CD4-positive, alpha-beta T cell treated with Interleukin-15 for 1 hour (primary cell): ENCODE results near the gene C3orf20.
"Not testable (repeated sequence)": the region's sequence is repeated elsewhere in the genome, so short reads cannot be mapped to it uniquely, and the experiment has no call there.

Source experiments
- DNase-seq: peaks from one replicate; pipeline ENCODE4 v3.0.0-alpha.2; 2020

C3orf20 gene

GRCh38 chr3:14651440-14652251, 23.3 kb upstream of the C3orf20 start, which contains the start of gene CCDC174:
TSS of gene CCDC174 (plus strand) at chr3:14651762. CDS start at chr3:14651837, 75 bp downstream.
- peak; percentile 98 for DNase-seq

- DNase-seq: not testable (repeated sequence)
Observed at GRCh38 chr3:14652360-14652907, 22.5 kb upstream of the C3orf20 start.

- DNase-seq: no peak
Observed at GRCh38 chr3:14657579-14657978, 17.4 kb upstream of the C3orf20 start.

- no peak for DNase-seq
Observed at GRCh38 chr3:14658978-14659377, 16.0 kb upstream of the C3orf20 start.

- DNase-seq: no peak
Observed at GRCh38 chr3:14660942-14661341, 14.0 kb upstream of the C3orf20 start.

- no peak for DNase-seq
Observed at GRCh38 chr3:14663396-14664135, 11.4 kb upstream of the C3orf20 start.

- no peak for DNase-seq
Observed at GRCh38 chr3:14664170-14664569, 10.8 kb upstream of the C3orf20 start.

- DNase-seq: no peak
Observed at GRCh38 chr3:14672588-14672987, 2.4 kb upstream of the C3orf20 start.

- DNase-seq: no peak
Observed at GRCh38 chr3:14676881-14677280, 1.9 kb downstream of the C3orf20 start.

GRCh38 chr3:14678015-14678503, 3.1 kb downstream of the C3orf20 start:
- DNase-seq: no peak

GRCh38 chr3:14680115-14680514, 5.2 kb downstream of the C3orf20 start:
- DNase-seq: no peak

GRCh38 chr3:14680716-14681115, 5.8 kb downstream of the C3orf20 start:
- DNase-seq: no peak

- no peak for DNase-seq
Observed at GRCh38 chr3:14684447-14684846, 9.5 kb downstream of the C3orf20 start.

- DNase-seq: no peak
Observed at GRCh38 chr3:14685179-14685578, 10.2 kb downstream of the C3orf20 start.

GRCh38 chr3:14687360-14687759, 12.4 kb downstream of the C3orf20 start:
- DNase-seq: no peak

- DNase-seq: no peak
Observed at GRCh38 chr3:14688525-14688924, 13.6 kb downstream of the C3orf20 start.

GRCh38 chr3:14689247-14689980, 14.5 kb downstream of the C3orf20 start:
- no peak for DNase-seq

- no peak for DNase-seq
Observed at GRCh38 chr3:14691239-14691638, 16.3 kb downstream of the C3orf20 start.

- no peak for DNase-seq
Observed at GRCh38 chr3:14691719-14692118, 16.8 kb downstream of the C3orf20 start.

- DNase-seq: no peak
Observed at GRCh38 chr3:14698601-14699244, 23.8 kb downstream of the C3orf20 start.

GRCh38 chr3:14699643-14700042, 24.7 kb downstream of the C3orf20 start:
- no peak for DNase-seq

- DNase-seq: no peak
Observed at GRCh38 chr3:14700891-14701290, 25.9 kb downstream of the C3orf20 start.
